Measurements from ENCODE around the gene PNMA6E. TPM values are rescaled to one million over a fixed set of nuclear protein-coding genes. Genes with fewer than 3 reads are reported as not detected.

The PNMA6E gene
- total and polyA plus RNA-seq, 2 experiments from 2014 or later = not detected

- no peak for TF ChIP-seq CTCF (conservative IDR thresholded peaks at IDR 0.05; ENCODE audit: low read depth in 2 of 2)
Measured at GRCh38 chrX:153388722-153389459, 12.3 kb downstream of the PNMA6E start (continued).

- ATAC-seq (no peak), DNase-seq (ENCODE audit: low spot score) (no peak)
- no peaks in the 10 kb centered on the region for H3K36me3 Mint-ChIP-seq (ENCODE audit: low read depth)
- no peak for TF ChIP-seq EZH2 (IDR thresholded peaks at IDR 0.05; ENCODE audit: low read depth, unreplicated experiment)
- TF ChIP-seq CREB1 (CRISPR knock-in tag; IDR thresholded peaks at IDR 0.05; ENCODE audit: low read depth) = no peak
- no peak for TF ChIP-seq CTCF (conservative IDR thresholded peaks at IDR 0.05; ENCODE audit: low read depth in 2 of 2)
- TF ChIP-seq NANOG (IDR thresholded peaks at IDR 0.05; ENCODE audit: borderline replicate concordance) = no peak
- no peak for TF ChIP-seq ZNF331 (CRISPR knock-in tag; IDR thresholded peaks at IDR 0.05; ENCODE audit: low read depth)
- TF ChIP-seq ZNF462 (CRISPR knock-in tag; IDR thresholded peaks at IDR 0.05) = no peak
- TF ChIP-seq JUNB (IDR thresholded peaks at IDR 0.05; ENCODE audit: unreplicated experiment) = no peak
- no peak for TF ChIP-seq STAT1 (IDR thresholded peaks at IDR 0.05; ENCODE audit: unreplicated experiment)
- no peak for TF ChIP-seq EZH2phosphoT487 (IDR thresholded peaks at IDR 0.05; ENCODE audit: unreplicated experiment)
- no peak for TF ChIP-seq POLR2AphosphoS5 (IDR thresholded peaks at IDR 0.05; ENCODE audit: low read depth)
Measured at GRCh38 chrX:153387987-153388721, 13.0 kb downstream of the PNMA6E start.

More at GRCh38 chrX:153387987-153388721, 13.0 kb downstream of the PNMA6E start:
- no peaks in the 10 kb centered on the region for H3K4me1 ChIP-seq (ENCODE audit: insufficient read depth)
- no peaks in the 10 kb centered on the region for H3K27me3 Mint-ChIP-seq (ENCODE audit: insufficient read depth, low read depth, poor library complexity)
- no peaks in the 10 kb centered on the region for H3K9me3 Mint-ChIP-seq
- H3K4me3 ChIP-seq = no peak overlapping the region
- H3K27ac Mint-ChIP-seq = no peak overlapping the region
- H3K27me3 ChIP-seq (ENCODE audit: insufficient read depth) = no peaks in the 10 kb centered on the region
- no peak overlapping the region for H3K4me2 ChIP-seq
- H4K20me1 ChIP-seq (replicated peaks; ENCODE audit: insufficient read depth) = no peaks in the 10 kb centered on the region
- H3F3A ChIP-seq (replicated peaks; ENCODE audit: low read depth) = no peaks in the 10 kb centered on the region
- H2AFZ ChIP-seq = no peak overlapping the region
- H3K79me2 ChIP-seq (replicated peaks; ENCODE audit: insufficient read depth) = no peaks in the 10 kb centered on the region
- no peak overlapping the region for H3K4me3 Mint-ChIP-seq
- no peak overlapping the region for H3K27ac ChIP-seq (ENCODE audit: low read depth)
- no peaks in the 10 kb centered on the region for H3K36me3 ChIP-seq (ENCODE audit: insufficient read depth)
- no peaks in the 10 kb centered on the region for H3K9me2 ChIP-seq (ENCODE audit: insufficient read depth)
- H3K4me1 Mint-ChIP-seq = no peaks in the 10 kb centered on the region
